ENCODE results near the gene PIP4K2B. TPM values are rescaled to one million over a fixed set of nuclear protein-coding genes. Genes with fewer than 3 reads are reported as not detected.

The PIP4K2B gene
- total RNA-seq, 2 experiments from 2014 or later, result 42.0 to 45.7 TPM

DNA sequence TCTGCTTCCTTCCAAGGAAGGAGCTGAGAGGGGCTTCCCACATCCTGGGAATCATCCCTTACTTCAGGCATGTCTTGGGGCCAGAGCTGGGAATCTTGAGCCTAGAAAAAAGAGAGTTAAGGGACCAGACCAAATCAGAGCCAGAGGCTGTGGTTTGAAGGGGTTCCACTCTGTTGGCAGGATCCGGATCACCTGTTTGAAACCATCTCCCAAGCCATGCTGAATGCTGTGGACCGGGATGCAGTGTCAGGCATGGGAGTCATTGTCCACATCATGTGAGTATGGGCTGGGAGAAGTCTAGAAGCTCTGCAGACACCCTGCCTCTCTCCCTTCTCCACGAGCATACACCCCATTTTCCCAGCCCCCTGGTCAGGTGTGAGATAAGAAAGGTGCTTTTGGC, 37.1 kb downstream of the PIP4K2B start:
- Mint-ChIP-seq H3K36me3 (ENCODE audit: low read depth) (peaks cover 69% of the 10 kb centered on the region), H3K9me3 (no peaks in the 10 kb centered on the region)

DNA sequence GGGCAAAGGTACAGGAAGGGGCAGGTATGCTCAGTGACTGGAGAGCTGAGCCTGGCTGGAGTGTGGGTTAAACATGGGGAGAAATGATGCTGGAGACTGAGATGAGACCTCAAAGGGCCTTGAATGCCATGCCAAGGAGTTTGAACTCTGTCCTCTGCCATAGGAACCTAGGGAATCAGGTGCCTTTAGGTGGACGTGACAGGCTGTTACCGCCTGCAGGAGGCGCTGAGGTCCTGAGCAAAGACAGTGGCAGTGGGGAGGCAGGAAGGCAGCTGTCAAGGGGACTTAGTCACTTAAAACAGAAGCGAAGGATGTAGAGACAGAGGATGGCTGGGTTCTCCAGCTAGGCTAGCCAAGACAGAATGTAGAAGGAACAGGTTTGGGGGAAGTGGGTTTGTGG, 37.7 kb downstream of the PIP4K2B start:
- ChIA-PET POLR2A (interaction anchor here (1.2 to 1.3 kb wide), 3 partner anchors 9 to 36 kb away, joined by 4 to 8 read pairs (median 6); partner anchors contain the start of gene PSMB3), CTCF (interaction anchor here (0.5 to 1.0 kb wide), 4 partner anchors 33 to 1039 kb away, joined by 3 read pairs; no protein-coding TSS in a partner anchor)
- no peak overlapping the region for H3K4me3 Mint-ChIP-seq
- H3K9me3 Mint-ChIP-seq, result no peaks in the 10 kb centered on the region
- H3K27me3 Mint-ChIP-seq, result no peaks in the 10 kb centered on the region
- H3K4me1 Mint-ChIP-seq, result peaks cover 18% of the 10 kb centered on the region
- H3K27ac Mint-ChIP-seq, result peak overlapping the region; percentile 12
- peaks cover 65% of the 10 kb centered on the region for H3K36me3 Mint-ChIP-seq (ENCODE audit: low read depth)
- DNase-seq, result peak; percentile 49

More for the DNA sequence above, 37.1 kb downstream of the PIP4K2B start:
- ChIA-PET CTCF (interaction anchor here (0.5 to 0.7 kb wide), 3 partner anchors 32 to 1039 kb away, joined by 3 read pairs; no protein-coding TSS in a partner anchor), POLR2A (interaction anchor here (1.2 to 1.3 kb wide), 3 partner anchors 9 to 36 kb away, joined by 4 to 8 read pairs (median 6); partner anchors contain the start of gene PSMB3)
- DNase-seq, result no peak
- no peak overlapping the region for H3K27ac Mint-ChIP-seq
- H3K4me1 Mint-ChIP-seq, result peaks cover 18% of the 10 kb centered on the region
- H3K27me3 Mint-ChIP-seq, result no peaks in the 10 kb centered on the region
- H3K4me3 Mint-ChIP-seq, result no peak overlapping the region

DNA sequence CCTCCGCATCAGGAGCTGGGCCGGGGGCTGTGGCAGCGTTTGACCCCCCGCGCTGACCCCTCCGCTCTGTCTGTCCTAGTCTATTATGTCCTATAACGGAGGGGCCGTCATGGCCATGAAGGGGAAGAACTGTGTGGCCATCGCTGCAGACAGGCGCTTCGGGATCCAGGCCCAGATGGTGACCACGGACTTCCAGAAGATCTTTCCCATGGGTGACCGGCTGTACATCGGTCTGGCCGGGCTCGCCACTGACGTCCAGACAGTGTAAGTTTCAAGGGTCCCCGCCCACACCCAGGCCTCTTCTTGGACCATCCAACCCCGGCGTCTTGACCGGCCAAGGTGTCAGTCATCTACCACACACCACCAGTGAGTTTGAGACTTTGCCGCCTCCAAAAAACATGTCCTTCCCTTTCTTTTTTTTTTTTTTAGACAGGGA, 46.3 kb downstream of the PIP4K2B start:
- ChIA-PET CTCF (interaction anchor here (1.0 to 2.2 kb wide), 2 partner anchors 76 to 400 kb away, joined by 3 to 7 read pairs; no protein-coding TSS in a partner anchor), POLR2A (interaction anchor here (1.4 to 1.6 kb wide), 3 partner anchors 9 to 49 kb away, joined by 4 to 14 read pairs (median 8); partner anchors contain the start of gene MLLT6)
- Mint-ChIP-seq H3K4me3 (peak overlapping the region; percentile 97), H3K27me3 (peaks cover 25% of the 10 kb centered on the region), H3K4me1 (peaks cover 45% of the 10 kb centered on the region), H3K9me3 (no peaks in the 10 kb centered on the region), H3K27ac (peak overlapping the region; percentile 94), H3K36me3 (ENCODE audit: low read depth) (peaks cover 29% of the 10 kb centered on the region)
- no peak for DNase-seq

DNA sequence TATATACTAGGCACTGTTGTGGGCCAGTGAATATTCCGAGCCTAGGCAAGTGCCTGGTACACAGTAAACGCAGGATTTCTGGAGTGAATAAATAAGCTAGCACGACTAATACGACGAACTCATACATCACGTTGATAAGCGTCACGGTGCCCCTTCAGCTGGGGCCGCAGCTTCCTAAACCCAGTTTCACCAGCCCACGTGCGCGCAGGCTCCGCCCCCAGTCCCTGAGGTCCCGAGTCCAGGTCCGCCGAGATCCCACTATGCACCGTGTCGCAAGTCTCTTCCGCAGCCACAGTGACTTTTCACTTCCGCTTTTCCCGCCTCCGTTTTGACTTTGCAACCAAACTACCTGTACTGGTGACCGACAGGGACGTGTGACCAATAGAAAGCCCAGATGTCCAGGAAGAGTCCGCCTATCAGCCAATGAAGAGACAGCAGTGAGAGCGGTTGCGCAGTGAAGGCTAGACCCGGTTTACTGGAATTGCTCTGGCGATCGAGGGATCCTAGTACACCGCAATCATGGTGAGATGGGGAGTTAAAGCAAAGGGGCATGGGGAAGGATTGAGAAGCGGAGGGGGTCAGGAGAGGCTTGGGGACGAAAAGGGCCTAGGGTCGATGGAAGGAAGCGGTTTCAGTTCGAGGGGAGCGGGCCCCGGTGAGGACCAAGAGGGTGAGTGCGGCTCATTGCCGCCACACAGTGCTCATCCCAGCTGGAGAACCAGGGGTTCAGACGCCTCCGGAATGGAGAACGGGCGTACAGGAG, 46.9 kb downstream of the PIP4K2B start, which contains the start of gene PSMB3:
TSS of gene PSMB3 (plus strand) at position 434 of the 763 bp plus-strand sequence. CDS start at position 520, 86 bp downstream.
- ChIA-PET POLR2A (interaction anchor here (0.7 to 1.6 kb wide), 18 partner anchors 9 to 402 kb away, joined by 3 to 14 read pairs (median 5); partner anchors contain the start of genes CWC25, LASP1, MLLT6 and RPL23), CTCF (interaction anchor here (0.6 to 2.4 kb wide), 9 partner anchors 17 to 401 kb away, joined by 3 to 15 read pairs (median 3); no protein-coding TSS in a partner anchor)
- DNase-seq, result peak; percentile 97
- Mint-ChIP-seq H3K4me3 (peak within 1 kb of the TSS; percentile 97), H3K27ac (peak within 1 kb of the TSS; percentile 94), H3K4me1 (peaks cover 47% of the 10 kb centered on the region), H3K9me3 (no peaks in the 10 kb centered on the region), H3K27me3 (peaks cover 28% of the 10 kb centered on the region), H3K36me3 (ENCODE audit: low read depth) (peaks cover 26% of the 10 kb centered on the region)

DNA sequence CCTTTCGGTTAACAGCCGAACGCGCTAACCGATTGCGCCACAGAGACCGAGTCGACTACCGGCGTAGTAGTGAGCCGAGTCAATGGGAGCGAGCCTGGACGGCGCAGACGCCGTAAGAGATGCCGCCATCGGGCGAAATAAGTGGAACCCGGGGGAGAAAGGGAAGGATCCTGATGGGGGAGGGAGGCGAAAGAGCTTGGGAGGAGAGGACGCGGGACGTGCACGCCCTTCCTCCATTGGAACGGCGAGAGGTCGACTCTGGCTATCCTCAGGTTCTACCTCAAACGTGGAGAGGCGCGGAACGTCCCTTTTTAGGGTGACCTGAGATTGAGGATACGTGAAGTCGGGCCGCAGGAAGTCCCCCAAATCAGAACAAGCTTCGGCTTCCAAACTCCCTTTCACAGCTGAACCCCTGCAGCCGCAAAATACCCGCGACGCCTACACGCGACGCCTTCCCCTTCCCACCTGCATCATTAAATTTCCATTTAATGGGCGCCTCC, 47.5 kb downstream of the PIP4K2B start:
- CTCF ChIA-PET, result interaction anchor here (0.6 to 2.4 kb wide), 7 partner anchors 17 to 323 kb away, joined by 3 to 15 read pairs (median 3); no protein-coding TSS in a partner anchor
- H3K27me3 Mint-ChIP-seq, result peaks cover 29% of the 10 kb centered on the region
- peak overlapping the region; percentile 94 for H3K27ac Mint-ChIP-seq
- peaks cover 26% of the 10 kb centered on the region for H3K36me3 Mint-ChIP-seq (ENCODE audit: low read depth)
- H3K9me3 Mint-ChIP-seq, result no peaks in the 10 kb centered on the region
- peaks cover 48% of the 10 kb centered on the region for H3K4me1 Mint-ChIP-seq
- peak; percentile 87 for DNase-seq
- POLR2A ChIA-PET, result interaction anchor here (0.7 to 1.6 kb wide), 18 partner anchors 9 to 402 kb away, joined by 3 to 14 read pairs (median 5); partner anchors contain the start of genes CWC25, LASP1, MLLT6 and RPL23
- H3K4me3 Mint-ChIP-seq, result peak overlapping the region; percentile 97

DNA sequence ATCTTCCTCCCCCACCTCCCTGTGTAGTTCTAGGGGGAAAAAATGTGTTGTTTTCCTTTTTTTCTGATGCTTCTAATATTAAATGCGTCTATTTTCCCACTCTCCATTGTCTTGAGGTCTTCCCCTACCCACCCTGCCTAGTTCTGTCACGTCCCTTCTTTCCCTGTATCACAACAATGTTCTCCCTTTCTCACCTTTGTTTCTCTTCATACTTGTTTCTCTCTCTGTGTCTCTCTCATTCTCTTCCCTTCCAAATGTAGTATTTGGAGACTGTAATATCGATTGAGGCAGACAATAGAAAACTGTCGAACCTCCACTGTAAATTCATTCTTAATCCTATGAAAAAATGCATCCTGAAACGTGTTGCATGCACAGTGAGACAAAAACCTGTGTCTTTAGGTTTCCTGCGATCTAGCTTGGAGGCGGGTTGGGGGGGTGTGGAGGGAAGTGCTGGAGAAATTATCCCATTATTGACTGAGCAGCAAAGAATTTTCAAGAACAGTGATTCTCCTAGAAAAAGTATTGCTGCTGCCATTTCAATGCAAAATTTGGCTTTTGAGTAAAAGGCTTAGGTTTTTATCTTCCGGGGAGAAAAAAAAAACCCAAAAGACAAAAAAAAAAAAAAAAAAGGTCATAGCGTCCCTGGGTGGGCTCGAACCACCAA, 48.1 kb downstream of the PIP4K2B start:
- Mint-ChIP-seq H3K4me1 (peaks cover 54% of the 10 kb centered on the region), H3K27me3 (peaks cover 35% of the 10 kb centered on the region), H3K4me3 (peak overlapping the region; percentile 97), H3K36me3 (ENCODE audit: low read depth) (peaks cover 23% of the 10 kb centered on the region), H3K27ac (peak overlapping the region; percentile 94), H3K9me3 (no peaks in the 10 kb centered on the region)
- DNase-seq, result no peak
- POLR2A ChIA-PET, result interaction anchor here (0.8 to 1.6 kb wide), 16 partner anchors 8 to 403 kb away, joined by 3 to 14 read pairs (median 5); partner anchors contain the start of genes CWC25, LASP1, MLLT6 and RPL23
- CTCF ChIA-PET, result interaction anchor here (0.7 to 2.4 kb wide), 3 partner anchors 16 to 405 kb away, joined by 4 to 15 read pairs (median 6); no protein-coding TSS in a partner anchor

DNA sequence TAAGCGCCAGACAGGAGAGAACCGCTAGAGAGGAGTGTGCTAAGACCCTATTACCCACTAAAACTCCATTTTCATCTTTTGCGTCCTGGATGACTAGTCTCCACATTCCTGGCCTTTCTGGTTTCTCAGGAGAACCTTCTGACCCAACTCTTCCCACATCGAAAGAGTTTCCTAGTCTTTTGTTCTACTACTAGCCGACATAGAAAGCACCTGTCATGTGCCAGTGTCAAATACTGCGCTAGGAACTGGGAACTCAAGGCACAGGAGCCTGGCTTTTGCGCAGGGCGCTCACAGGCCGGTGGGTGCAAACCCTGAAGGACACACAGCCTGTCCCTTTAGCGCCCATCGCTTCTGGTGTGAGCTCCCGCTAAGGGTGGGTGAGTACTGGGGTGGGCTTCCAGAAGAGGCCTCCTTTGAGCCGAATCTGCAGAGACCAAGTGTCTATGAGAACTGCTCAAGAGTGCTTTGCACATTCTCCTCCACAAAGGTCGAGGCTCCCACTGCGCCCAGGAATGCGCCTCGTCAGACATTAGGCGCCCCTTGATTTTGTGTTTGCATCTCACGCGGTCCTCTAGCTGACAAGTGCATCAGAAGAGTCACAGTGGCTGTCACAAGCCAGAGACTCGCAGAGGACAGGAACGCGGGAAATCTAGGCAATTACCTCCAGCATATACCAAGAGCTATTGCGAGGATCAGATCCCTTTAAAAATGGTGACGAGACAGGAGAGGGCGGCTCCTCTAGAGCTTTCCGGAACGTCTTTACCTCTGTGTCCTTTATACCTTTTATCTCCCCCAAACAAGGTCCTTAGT, 48.8 kb downstream of the PIP4K2B start:
- DNase-seq, result no peak
- POLR2A ChIA-PET, result interaction anchor here (0.9 to 1.6 kb wide), 5 partner anchors 19 to 404 kb away, joined by 3 to 6 read pairs (median 5); no protein-coding TSS in a partner anchor
- CTCF ChIA-PET, result interaction anchor here (1.5 to 2.4 kb wide), 2 partner anchors 15 to 74 kb away, joined by 6 to 15 read pairs; no protein-coding TSS in a partner anchor

DNA sequence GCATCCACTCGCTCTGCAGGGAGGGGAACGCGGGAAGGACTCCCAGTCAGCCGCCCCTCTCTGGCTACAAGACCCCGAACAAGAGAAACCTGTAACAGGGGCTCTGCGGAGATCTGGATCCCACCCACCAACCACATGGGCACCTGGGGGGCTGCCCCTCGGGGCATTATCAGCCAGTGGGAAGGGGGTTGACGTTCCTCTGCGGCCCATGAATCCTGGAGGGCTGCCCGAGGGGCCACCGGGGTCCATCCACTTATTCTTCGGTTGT, 49.4 kb downstream of the PIP4K2B start:
- DNase-seq, result no peak
- Mint-ChIP-seq H3K27ac (no peak overlapping the region), H3K36me3 (ENCODE audit: low read depth) (peaks cover 16% of the 10 kb centered on the region), H3K4me3 (peak overlapping the region; percentile 97), H3K9me3 (no peaks in the 10 kb centered on the region), H3K27me3 (peaks cover 44% of the 10 kb centered on the region), H3K4me1 (peaks cover 54% of the 10 kb centered on the region)
- ChIA-PET POLR2A (interaction anchor here (0.9 to 1.4 kb wide), 2 partner anchors 21 to 22 kb away, joined by 3 to 5 read pairs; no protein-coding TSS in a partner anchor), CTCF (no interaction called here)

More for the DNA sequence above, 48.8 kb downstream of the PIP4K2B start:
- Mint-ChIP-seq H3K27me3 (peaks cover 43% of the 10 kb centered on the region), H3K9me3 (no peaks in the 10 kb centered on the region), H3K4me3 (peak overlapping the region; percentile 97), H3K36me3 (ENCODE audit: low read depth) (peaks cover 16% of the 10 kb centered on the region), H3K4me1 (peaks cover 55% of the 10 kb centered on the region), H3K27ac (peak overlapping the region; percentile 94)

DNA sequence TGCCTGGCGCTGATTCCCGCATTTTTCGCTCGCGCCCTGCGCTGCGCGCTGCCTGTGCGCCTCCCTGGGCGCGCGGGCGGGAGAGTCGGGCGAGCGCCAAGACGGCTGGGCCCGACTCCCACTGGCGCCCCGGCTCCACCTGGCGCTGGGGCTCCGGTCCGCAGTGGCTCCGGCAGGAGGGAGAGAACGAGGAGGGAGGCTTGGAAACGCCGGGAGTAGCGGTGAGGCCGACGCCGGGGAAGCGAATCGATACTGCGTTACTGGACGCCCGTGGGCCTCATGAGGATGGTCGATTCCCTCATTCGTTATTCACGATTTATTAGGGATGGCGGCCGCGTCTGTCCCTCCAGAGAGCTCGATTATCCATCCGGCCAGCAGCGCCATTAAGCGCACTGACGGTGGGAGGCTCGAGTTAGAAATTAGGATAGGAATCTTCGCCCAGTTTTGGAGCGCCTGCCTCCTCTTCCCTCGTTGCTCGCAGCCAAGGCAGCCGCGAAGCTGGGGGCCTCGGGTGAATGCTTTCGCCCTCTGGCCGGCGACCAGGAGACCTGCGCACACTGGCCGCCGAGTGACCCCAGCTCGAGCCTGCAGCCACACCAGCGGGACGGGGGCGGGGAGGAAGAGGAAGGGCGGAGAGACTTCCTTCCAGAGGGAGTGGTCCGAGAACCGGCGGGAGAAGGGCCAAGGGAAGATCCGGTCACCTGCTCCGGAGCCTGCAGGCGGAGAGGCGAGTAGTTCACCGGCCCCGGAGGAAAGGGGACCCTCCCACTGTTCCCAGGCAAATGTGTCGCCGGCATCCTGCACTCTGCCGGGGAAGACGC, 49.9 kb downstream of the PIP4K2B start:
- peaks cover 44% of the 10 kb centered on the region for H3K27me3 Mint-ChIP-seq

DNA sequence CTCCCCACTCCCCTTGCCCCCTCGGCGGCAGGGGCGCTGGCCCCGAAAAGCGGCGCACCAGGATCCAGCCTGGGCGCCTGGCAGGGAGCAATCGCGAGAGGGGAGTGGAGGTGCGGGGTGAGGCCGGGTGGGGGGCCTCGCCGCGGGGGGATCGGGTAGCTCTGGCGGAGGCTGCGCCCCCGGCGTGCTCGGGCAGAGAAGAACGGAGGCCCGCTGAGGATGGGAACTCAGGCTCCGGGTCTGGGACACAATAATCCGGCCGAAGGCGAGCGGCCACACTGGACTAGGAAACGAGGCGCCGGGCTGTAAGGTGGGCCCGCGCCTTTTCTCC, 50.5 kb downstream of the PIP4K2B start:
- ChIA-PET POLR2A (interaction anchor here (0.9 kb wide), 1 partner anchor 20 kb away, joined by 3 read pairs; no protein-coding TSS in a partner anchor), CTCF (interaction anchor here (1.2 kb wide), 1 partner anchor 49 kb away, joined by 3 read pairs; no protein-coding TSS in a partner anchor)
- H3K4me3 Mint-ChIP-seq, result peak overlapping the region; percentile 97
- no peaks in the 10 kb centered on the region for H3K9me3 Mint-ChIP-seq
- H3K36me3 Mint-ChIP-seq (ENCODE audit: low read depth), result peaks cover 10% of the 10 kb centered on the region
- H3K27ac Mint-ChIP-seq, result no peak overlapping the region
- DNase-seq, result no peak
- peaks cover 48% of the 10 kb centered on the region for H3K4me1 Mint-ChIP-seq
- peaks cover 44% of the 10 kb centered on the region for H3K27me3 Mint-ChIP-seq

More for the DNA sequence above, 49.9 kb downstream of the PIP4K2B start:
- H3K9me3 Mint-ChIP-seq, result no peaks in the 10 kb centered on the region
- H3K4me3 Mint-ChIP-seq, result peak overlapping the region; percentile 97
- POLR2A ChIA-PET, result interaction anchor here (0.9 kb wide), 1 partner anchor 21 kb away, joined by 3 read pairs; no protein-coding TSS in a partner anchor
- peaks cover 51% of the 10 kb centered on the region for H3K4me1 Mint-ChIP-seq
- H3K27ac Mint-ChIP-seq, result no peak overlapping the region
- no peak for DNase-seq
- CTCF ChIA-PET, result interaction anchor here (1.2 kb wide), 1 partner anchor 49 kb away, joined by 3 read pairs; no protein-coding TSS in a partner anchor
- H3K36me3 Mint-ChIP-seq (ENCODE audit: low read depth), result peaks cover 12% of the 10 kb centered on the region
